GM19099 (cell line): ENCODE measurements around the gene SLC22A12.

Source experiments
- POLR2A ChIP-seq: IDR thresholded peaks from 3 replicates; pipeline ENCODE4 v1.6.1; 2011; ENCODE audit warnings: low read depth; ENCODE audit not compliant: insufficient read length; ENCODE audit errors: extremely low read depth

The SLC22A12 gene

GRCh38 chr11:64559351-64560138 is 31.5 kb upstream of the SLC22A12 start:
- no peak for TF ChIP-seq POLR2A

- TF ChIP-seq POLR2A: no peak
These were observed 30.8 kb upstream of the SLC22A12 start for GRCh38 chr11:64560139-64560771.

DNA sequence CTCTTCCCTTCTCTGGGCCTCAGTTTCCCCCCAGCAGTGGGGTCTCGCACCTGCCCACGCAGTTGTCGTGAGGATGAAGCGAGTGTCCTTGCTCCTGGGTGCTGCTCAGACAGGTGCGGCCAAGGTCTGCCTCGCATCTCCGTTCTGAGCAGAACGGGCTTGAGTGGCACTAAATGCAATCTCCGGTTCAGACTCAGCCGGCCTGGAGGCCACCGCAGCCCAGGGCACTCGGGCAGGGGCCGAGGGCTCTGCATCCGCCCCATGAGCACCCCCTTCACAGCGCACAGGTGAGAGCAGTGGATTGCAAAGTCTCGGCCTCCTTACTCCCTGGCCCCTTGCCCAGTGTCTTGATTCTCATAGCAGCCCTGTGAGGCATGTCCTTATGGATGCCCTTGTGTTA is 30.1 kb upstream of the SLC22A12 start:
- TF ChIP-seq POLR2A: no peak

DNA sequence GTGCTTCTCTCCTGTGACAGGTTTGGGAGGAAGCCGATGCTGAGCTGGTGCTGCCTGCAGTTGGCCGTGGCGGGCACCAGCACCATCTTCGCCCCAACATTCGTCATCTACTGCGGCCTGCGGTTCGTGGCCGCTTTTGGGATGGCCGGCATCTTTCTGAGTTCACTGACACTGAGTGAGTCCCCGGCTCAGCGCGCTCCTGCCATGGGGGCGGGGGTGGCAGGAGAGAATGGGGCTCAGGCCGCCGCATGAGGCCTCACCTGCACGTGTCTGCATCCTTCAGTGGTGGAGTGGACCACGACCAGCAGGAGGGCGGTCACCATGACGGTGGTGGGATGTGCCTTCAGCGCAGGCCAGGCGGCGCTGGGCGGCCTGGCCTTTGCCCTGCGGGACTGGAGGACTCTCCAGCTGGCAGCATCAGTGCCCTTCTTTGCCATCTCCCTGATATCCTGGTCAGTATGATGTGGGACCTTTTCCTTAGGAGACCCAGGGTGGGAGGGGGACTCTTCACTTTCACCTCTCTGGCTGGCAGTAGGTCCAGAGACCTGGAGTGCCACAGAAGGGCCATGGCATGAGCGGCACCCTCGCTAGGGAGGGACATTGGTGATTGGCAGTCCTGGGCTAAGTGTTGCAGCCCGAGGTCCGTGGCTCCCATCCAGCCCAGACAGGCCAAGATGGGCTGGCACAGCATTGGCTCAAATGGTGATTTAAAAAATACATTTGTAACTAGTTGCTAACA is 28.9 kb upstream of the SLC22A12 start:
- no peak for TF ChIP-seq POLR2A

GRCh38 chr11:64562723-64563351 is 28.2 kb upstream of the SLC22A12 start:
- no peak for TF ChIP-seq POLR2A

DNA sequence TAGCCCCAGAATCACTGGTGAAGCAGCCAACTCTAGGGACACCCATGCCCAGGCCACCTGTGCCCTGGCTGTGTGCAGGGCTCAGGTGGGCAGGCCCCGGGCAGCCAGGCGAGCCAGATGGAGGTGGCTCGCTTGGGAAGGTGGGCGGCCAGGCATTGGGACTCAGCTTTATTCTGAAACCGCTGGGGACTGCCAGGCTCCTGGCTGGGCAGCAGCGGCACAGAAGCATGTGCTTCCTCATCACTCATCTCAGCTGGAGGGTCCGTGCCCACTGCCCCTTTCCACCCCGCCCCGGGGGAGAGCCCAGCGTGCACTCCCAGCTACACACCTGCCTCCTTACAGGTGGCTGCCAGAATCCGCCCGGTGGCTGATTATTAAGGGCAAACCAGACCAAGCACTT is 27.1 kb upstream of the SLC22A12 start:
- TF ChIP-seq POLR2A: no peak

DNA sequence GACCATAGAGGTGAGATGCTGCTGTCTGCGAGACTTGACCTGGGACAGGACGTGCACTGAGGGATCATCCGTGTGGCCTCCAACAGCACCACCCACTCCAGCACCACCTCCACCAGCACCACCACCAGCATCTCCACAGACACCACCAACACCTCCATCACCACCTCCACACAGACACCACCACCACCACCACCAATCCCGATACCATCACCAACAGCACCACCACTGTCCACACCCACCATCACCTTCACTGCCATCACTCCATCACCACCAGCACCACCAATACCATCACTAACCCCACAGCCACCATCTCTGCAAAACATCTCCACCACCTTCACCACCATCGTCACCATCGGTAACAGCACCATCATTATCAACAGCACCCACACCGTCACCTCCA is 26.6 kb upstream of the SLC22A12 start:
- no peak for TF ChIP-seq POLR2A

GRCh38 chr11:64564947-64565889 is 25.8 kb upstream of the SLC22A12 start:
- TF ChIP-seq POLR2A: no peak

DNA sequence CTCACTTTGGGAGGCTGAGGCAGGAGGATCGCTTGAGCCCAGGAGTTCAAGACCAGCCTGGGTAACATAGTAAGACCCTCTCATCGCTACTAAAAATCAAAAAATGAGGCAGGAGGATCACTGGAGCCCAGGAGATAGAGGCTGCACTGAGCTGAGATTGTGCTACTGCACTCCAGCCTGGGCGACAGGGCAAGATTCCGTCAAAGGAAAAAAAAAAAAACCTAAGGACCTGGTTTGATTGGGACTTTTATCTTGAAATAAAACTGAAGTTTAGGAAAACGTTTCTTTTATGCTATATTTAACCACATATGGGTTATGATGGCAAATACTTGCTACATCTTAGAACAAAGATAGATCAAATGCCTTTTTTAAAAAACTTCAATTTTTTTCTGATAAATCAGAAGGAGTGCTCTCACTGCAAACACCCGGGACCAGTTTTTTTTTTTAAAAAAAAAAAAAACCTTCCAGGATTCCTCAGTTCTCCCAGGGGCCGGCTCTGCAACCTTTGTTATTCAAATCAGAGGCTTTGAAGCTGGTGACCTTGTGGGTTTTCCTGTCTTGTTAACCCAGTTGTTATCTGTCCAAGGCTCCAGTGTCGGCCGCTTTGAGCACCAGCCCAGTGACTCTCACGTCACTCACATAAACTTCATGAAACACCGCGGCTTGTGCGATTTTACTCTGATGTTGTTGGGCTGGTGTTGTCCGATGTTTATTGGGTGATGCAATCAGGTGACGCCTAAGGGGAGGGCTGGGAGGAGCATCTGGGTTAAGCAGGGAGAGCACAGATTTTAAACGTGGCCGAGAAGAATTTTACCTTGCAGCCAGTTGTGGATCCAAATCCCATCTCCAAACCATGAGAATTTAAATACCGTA is 24.7 kb upstream of the SLC22A12 start:
- TF ChIP-seq POLR2A: no peak

- no peak for TF ChIP-seq POLR2A
These were observed 23.8 kb upstream of the SLC22A12 start for GRCh38 chr11:64566915-64567891.

DNA sequence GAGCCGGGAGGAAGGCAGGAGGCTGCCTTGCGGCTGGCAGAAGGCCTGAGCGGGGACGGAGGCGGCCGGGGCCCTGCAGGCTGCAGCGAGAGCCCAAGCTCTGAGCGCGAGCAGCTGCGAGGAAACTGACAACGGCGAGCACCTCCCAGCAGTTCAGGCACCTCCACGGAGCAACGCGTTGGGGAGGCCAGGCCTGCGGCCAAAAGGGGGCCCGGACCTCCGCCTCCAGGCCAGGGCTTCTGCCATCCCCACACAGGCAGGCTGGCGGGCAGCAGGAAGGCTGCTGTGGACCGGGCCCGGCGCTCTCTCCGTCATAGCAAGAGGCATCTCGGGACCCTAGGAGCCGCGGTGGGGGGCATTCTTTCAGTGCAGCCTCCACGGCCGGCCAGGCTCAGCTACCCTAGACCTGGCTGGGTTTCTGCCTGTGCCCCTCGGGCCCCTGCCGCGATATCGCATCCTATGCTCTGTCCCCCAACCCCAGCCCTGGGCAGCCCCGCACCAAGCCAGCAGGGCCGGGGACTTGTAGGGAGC is 22.9 kb upstream of the SLC22A12 start:
- TF ChIP-seq POLR2A: no peak

DNA sequence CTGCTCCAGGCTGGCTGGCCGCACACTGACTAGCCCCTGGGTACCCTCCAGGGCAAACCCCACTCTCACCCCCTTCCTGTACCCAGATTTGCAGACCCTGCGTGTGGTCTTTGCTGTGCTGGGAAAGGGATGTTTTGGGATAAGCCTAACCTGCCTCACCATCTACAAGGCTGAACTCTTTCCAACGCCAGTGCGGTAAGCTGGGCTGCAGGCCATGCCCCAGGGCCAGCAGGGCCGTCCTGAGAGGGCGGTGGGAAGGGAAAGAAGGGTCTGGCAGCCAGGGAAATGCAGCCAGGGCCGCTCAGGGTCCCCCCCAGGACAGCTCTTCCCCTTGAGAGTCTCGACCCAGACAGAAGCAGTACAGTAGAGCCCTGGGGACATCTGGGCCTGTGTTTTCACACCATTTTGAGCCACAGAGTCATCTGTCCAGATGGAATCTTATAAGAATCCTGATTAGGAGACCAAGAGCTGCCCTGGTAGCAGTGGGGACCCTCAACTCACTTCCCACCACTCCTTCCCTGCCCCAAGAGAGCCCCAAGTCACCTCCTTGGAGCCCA is 22.4 kb upstream of the SLC22A12 start:
- no peak for TF ChIP-seq POLR2A
